GM21367 (cell line): ENCODE measurements around the gene AGMAT.

ENCODE experiments used
- ATAC-seq: cut with Tn5 transposase; IDR thresholded peaks from one replicate; pipeline ENCODE4 v1.9.1; 2021; ENCODE audit not compliant: unreplicated experiment

Gene AGMAT

DNA sequence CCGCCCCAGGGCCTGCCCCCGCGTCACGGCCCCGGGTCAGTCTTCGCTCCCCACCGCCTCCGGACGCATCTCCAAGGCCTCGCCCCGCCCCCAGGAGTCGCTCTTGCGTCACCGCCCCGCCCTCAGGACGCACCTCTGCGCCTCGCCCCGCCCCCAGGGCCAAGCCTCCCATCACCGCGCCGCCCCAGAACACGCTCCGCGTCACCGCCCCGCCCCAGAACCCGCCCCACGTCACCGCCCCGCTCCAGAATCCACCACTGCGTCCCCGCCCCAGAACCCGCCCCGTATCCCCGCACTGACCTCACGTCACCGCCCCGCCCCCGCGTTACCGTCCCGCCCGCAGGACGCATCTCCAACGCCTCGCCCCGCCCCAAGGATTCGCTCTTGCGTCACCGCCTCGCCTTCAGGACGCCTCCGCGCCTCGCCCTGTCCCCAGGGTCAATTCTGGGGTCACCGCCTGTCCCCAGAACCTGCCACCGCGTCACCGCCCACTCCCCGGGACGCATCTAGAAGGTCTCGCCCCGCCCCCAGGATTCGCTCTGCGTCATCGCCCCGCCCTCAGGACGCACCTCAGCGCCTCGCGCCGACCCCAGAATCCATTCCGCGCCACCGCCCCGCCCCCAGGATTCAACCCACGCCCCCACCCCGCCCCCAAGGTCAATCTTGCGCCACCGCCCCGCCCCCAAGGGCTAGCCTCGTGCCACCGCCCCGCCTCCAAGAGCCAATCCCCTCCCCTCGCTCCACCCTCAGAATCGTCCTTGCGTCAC lies 60.4 kb downstream of the AGMAT start:
- peak; percentile 37 for ATAC-seq

DNA sequence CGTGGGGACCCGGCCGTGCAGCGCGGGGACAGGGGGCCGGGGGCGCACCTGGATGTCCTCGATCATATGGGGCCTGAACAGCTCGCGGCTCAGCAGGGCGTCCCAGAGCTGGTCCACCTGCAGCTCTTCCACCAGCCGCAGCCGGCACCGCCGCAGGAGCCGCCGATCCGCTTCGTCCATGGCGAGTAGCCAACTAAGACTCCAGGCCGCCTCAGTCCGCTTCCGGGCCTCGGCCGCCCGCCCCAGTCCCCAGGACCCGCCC lies 60.9 kb downstream of the AGMAT start, which contains the start of gene CASP9:
CASP9 (minus strand) TSS at position 195 of the 262 bp plus-strand sequence; CDS start at position 180, 15 bp downstream.
- no peak for ATAC-seq

DNA sequence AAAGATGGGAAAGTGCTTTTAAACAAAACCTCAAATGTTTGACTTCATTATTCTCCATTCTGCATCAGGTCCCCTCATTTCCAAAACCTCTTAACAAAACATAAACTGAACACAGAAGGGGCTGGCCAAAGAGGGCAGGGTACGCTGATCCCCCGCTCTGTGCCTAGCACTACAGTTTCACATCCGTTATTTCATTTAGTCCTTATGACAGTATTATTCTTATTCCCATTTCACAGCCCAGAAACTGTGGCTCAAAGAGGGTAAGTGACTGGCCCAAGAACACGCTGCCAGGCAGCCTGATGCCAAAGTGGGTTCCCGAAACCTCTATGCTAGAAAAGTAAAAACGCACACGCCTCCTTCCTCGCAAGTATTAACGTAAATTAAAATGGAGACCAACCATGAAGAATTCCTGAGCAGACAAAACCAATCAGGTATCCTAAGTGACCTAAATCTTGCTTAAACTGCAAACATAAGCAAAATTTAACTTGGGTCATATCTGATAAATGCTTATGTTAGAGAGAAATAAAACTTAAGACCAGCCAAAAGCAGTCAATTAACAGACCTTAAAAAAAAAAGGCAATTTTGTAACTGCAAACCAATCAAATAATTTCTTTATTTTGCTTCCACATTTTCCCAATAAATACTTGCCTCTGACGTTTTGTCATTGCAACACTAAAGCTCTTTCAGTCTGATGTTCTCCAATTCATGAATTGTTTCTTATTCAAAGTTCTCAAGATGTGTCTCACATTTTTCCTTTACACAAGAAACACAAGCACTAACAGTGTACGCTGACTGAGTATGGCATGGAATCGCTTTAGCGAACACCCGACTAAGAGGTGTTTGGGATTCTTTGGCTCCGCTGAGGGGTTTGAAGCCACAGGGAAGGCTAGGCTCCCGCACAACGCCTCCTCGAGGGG lies 61.5 kb downstream of the AGMAT start:
- no peak for ATAC-seq

DNA sequence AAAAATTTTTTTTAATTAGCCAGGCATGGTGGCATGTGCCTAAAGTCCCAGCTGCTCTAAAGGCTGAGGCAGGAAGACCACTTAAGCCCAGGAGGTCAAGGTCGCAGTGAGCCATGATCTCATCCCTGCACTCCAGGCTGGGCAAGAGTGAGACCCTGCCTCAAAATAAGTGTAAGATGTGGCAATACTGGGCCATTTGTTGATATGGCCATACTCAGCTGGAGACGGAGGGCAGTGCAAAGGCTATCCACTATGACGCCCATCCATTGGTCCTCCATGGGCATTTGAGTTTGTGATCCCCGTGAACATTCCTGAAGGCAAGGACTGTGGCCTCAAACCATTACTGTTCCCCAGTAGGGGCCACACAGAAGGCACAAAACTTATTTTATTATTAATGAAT lies 62.3 kb downstream of the AGMAT start:
- no peak for ATAC-seq
